Testis (tissue), 2 donors: ENCODE measurements around the gene PPP1R3D.

ENCODE experiments used
- CTCF ChIP-seq, 3 experiments: fragments of 450-650 bp in 2 of 3; fragments of 200-600 bp in 1 of 3; sonication (generic) in 1 of 3; IDR thresholded peaks; one replicate each; pipeline ENCODE4 v1.5.1; 2016 to 2019; ENCODE audit warnings: antibody characterized with exemption in 3 of 3, mild to moderate bottlenecking in 2 of 3, moderate library complexity in 1 of 3
- POLR2A ChIP-seq: fragments of 450-650 bp; IDR thresholded peaks from one replicate; pipeline ENCODE4 v1.6.1; 2017; ENCODE audit warnings: antibody characterized with exemption, mild to moderate bottlenecking, moderate library complexity

- no peak for TF ChIP-seq CTCF (IDR thresholded peaks at IDR 0.05)
- TF ChIP-seq POLR2A, result no peak
Observed at GRCh38 chr20:59966428-59966827, 26.3 kb upstream of the PPP1R3D start.
